Prostate gland (tissue), 2 donors: Measurements from ENCODE around the gene TNIP1. TPM values are rescaled to one million over a fixed set of nuclear protein-coding genes. Genes with fewer than 3 reads are reported as not detected.

Experiments
- DNase-seq: peaks from one replicate; pipeline ENCODE4 v3.0.0-alpha.2; 2019; ENCODE audit warnings: low spot score
- H3K27ac ChIP-seq, 2 donors: fragments of 200-600 bp; sonication (generic); 2 replicates each; pipeline ENCODE4 v1.5.1; 2017 to 2019
- H3K27me3 ChIP-seq: fragments of 200-600 bp; sonication (generic); replicated peaks from 2 replicates; pipeline ENCODE4 v1.5.1; 2019; ENCODE audit not compliant: insufficient read depth
- H3K36me3 ChIP-seq, 2 donors: fragments of 200-600 bp; sonication (generic); 1 replicate in 1 of 2; 2 replicates in 1 of 2; pipeline versions ENCODE4 v1.5.1 to v1.8.1; 2017 to 2019
- H3K4me1 ChIP-seq: fragments of 200-600 bp; sonication (generic); replicated peaks from 2 replicates; pipeline ENCODE4 v1.5.1; 2019
- H3K4me3 ChIP-seq, 2 donors: fragments of 200-600 bp; sonication (generic); 2 replicates each; pipeline ENCODE4 v1.5.1; 2017 to 2019
- H3K9me3 ChIP-seq: fragments of 200-600 bp; sonication (generic); 2 replicates; pipeline ENCODE4 v1.5.1; 2017
- CTCF ChIP-seq, 4 experiments: fragments of 200-600 bp in 2 of 4; fragments of 450-650 bp in 2 of 4; sonication (generic) in 2 of 4; IDR thresholded peaks; 1 replicate in 3 of 4; 2 replicates in 1 of 4; pipeline ENCODE4 v1.5.1; 2016 to 2019; ENCODE audit warnings: antibody characterized with exemption in 4 of 4, mild to moderate bottlenecking in 2 of 4, moderate library complexity in 2 of 4
- POLR2A ChIP-seq: fragments of 450-650 bp; IDR thresholded peaks from one replicate; pipeline ENCODE4 v1.6.1; 2016; ENCODE audit warnings: antibody characterized with exemption, mild to moderate bottlenecking
- POLR2AphosphoS5 ChIP-seq: sonication (generic); formaldehyde crosslinking; IDR thresholded peaks from one replicate; pipeline ENCODE4 v1.6.1; 2017; ENCODE audit warnings: antibody characterized with exemption
- WGBS: methylation state at CpG from one replicate; pipeline ENCODE4 v1.1.5; 2018; 5-methylcytosine and 5-hydroxymethylcytosine counted together
- intact Hi-C: fragments of 100-400 bp; cut with DNase I; formaldehyde crosslinking; loops from one replicate; pipeline ENCODE4 v1.14.2; 2022
- total RNA-seq, 2 donors: library from RNA; depleted of rRNA; stranded (reverse); fragments of >200 nt; gene quantifications; one replicate each; pipeline ENCODE4 v1.1.0, GENCODE V29; 2016

TNIP1 gene
- total RNA-seq, 2 donors from 2014 or later = 61.9 to 81.6 TPM

DNA sequence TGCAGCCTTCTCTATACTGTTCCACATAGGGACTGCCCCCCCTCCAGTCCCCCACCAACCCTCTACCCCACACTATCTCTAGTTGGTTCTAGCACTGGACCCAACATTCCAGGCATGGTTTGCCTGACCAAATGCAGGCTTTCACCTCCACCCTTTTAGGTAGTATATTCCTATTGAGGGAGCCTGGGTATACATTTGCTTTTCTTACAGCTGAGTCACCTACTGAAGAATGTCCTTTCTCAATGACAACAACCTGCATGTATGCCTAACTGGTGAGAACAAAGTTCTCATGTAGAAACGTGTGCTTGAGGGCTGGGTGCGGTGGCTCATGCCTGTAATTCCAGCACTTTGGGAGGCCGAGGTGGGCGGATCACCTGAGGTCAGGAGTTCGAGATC, 8.2 kb downstream of the TNIP1 start:
- no peaks in the 10 kb centered on the region for H3K36me3 ChIP-seq
- H3K27me3 ChIP-seq = no peaks in the 10 kb centered on the region
- TF ChIP-seq CTCF (IDR thresholded peaks at IDR 0.05) (no peak), POLR2AphosphoS5 (no peak), POLR2A (no peak)
- no peak for DNase-seq
- intact Hi-C loops = no loop called here
- H3K4me3 ChIP-seq = no peak overlapping the region
- WGBS = 90% methylated on average over 5 of the region's 5 CpGs
- no peak overlapping the region for H3K27ac ChIP-seq
- no peaks in the 10 kb centered on the region for H3K4me1 ChIP-seq
- no peaks in the 10 kb centered on the region for H3K9me3 ChIP-seq

- H3K27me3 ChIP-seq = no peaks in the 10 kb centered on the region
- no peak overlapping the region for H3K27ac ChIP-seq
- H3K9me3 ChIP-seq = no peaks in the 10 kb centered on the region
- H3K4me1 ChIP-seq = no peaks in the 10 kb centered on the region
- no peak for DNase-seq
- no peaks in the 10 kb centered on the region for H3K36me3 ChIP-seq
- TF ChIP-seq POLR2AphosphoS5 (no peak), POLR2A (no peak), CTCF (IDR thresholded peaks at IDR 0.05) (no peak)
- intact Hi-C loops = no loop called here
- no peak overlapping the region for H3K4me3 ChIP-seq
- 89% methylated on average over 10 of the region's 10 CpGs for WGBS
Measured at GRCh38 chr5:151071848-151072629, 8.8 kb downstream of the TNIP1 start.

- Histone ChIP-seq H3K4me1 (no peaks in the 10 kb centered on the region), H3K9me3 (no peaks in the 10 kb centered on the region), H3K36me3 (no peaks in the 10 kb centered on the region), H3K4me3 (no peak overlapping the region), H3K27me3 (no peaks in the 10 kb centered on the region), H3K27ac (no peak overlapping the region)
- DNase-seq = no peak
- no peak for TF ChIP-seq POLR2A
- TF ChIP-seq POLR2AphosphoS5 = no peak
- TF ChIP-seq CTCF (IDR thresholded peaks at IDR 0.05) = no peak
- 95% methylated on average over 4 of the region's 4 CpGs for WGBS
- intact Hi-C loops = no loop called here
Measured at GRCh38 chr5:151071021-151071420, 9.8 kb downstream of the TNIP1 start.

- 79% methylated on average over 2 of the region's 2 CpGs for WGBS
- H3K27me3 ChIP-seq = no peaks in the 10 kb centered on the region
- no peak for DNase-seq
- no peaks in the 10 kb centered on the region for H3K9me3 ChIP-seq
- TF ChIP-seq CTCF (IDR thresholded peaks at IDR 0.05) = no peak
- no peak overlapping the region for H3K4me3 ChIP-seq
- H3K36me3 ChIP-seq = no peaks in the 10 kb centered on the region
- no peak overlapping the region for H3K27ac ChIP-seq
- intact Hi-C loops = no loop called here
- no peaks in the 10 kb centered on the region for H3K4me1 ChIP-seq
Measured at GRCh38 chr5:151070449-151070848, 10.4 kb downstream of the TNIP1 start.
